ENCODE data around the gene PICK1. TPM values are rescaled to one million over a fixed set of nuclear protein-coding genes. Genes with fewer than 3 reads are reported as not detected.

Gene PICK1
- total RNA-seq, 1 donor from 2014 or later: 10.7 TPM

DNA sequence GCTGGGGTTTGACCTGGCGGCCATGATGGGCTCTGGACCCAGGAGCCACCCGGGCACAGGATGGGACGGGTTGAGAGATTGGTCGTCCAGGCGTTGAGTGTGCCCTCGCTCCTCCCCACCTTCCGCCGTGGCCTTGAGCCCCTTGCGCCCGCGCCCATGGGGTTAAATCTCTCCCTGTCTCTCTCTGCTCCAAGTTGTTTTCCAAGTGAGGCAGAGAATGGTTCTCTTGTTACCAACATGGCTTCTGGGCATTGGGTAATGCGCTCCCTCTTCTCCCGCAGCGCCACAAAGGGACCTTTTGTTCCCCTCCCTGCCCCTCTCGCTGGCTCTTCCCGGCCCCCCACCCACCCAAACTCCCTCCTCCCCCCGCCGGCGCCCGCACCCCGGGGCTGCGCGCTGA is 18.8 kb upstream of the PICK1 start:
- no peak overlapping the region for H3K27ac ChIP-seq
- H3K9me3 ChIP-seq (ENCODE audit: low read depth): no peaks in the 10 kb centered on the region
- no peak overlapping the region for H3K4me3 ChIP-seq
- H3F3A ChIP-seq (ENCODE audit: low read depth): peaks cover 22% of the 10 kb centered on the region
- Mint-ChIP-seq H3K9me3 (no peaks in the 10 kb centered on the region), H3K27ac (no peak overlapping the region), H3K36me3 (no peaks in the 10 kb centered on the region), H3K4me3 (no peak overlapping the region), H3K27me3 (ENCODE audit: insufficient read depth, low read depth) (peaks cover 28% of the 10 kb centered on the region), H3K4me1 (peaks cover 34% of the 10 kb centered on the region)
- no peaks in the 10 kb centered on the region for H3K36me3 ChIP-seq
- TF ChIP-seq, protein P1, sequence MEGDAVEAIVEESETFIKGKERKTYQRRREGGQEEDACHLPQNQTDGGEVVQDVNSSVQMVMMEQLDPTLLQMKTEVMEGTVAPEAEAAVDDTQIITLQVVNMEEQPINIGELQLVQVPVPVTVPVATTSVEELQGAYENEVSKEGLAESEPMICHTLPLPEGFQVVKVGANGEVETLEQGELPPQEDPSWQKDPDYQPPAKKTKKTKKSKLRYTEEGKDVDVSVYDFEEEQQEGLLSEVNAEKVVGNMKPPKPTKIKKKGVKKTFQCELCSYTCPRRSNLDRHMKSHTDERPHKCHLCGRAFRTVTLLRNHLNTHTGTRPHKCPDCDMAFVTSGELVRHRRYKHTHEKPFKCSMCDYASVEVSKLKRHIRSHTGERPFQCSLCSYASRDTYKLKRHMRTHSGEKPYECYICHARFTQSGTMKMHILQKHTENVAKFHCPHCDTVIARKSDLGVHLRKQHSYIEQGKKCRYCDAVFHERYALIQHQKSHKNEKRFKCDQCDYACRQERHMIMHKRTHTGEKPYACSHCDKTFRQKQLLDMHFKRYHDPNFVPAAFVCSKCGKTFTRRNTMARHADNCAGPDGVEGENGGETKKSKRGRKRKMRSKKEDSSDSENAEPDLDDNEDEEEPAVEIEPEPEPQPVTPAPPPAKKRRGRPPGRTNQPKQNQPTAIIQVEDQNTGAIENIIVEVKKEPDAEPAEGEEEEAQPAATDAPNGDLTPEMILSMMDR (IDR thresholded peaks at IDR 0.05): no peak
- TF ChIP-seq EZH2 (IDR thresholded peaks at IDR 0.05) (no peak), EZH2phosphoT487 (IDR thresholded peaks at IDR 0.05) (no peak)
- H3K4me2 ChIP-seq: no peak overlapping the region
- peaks cover 28% of the 10 kb centered on the region for H3K4me1 ChIP-seq
- H4K20me1 ChIP-seq (ENCODE audit: low read depth): no peaks in the 10 kb centered on the region
- DNase-seq (ENCODE audit: low spot score): no peak
- H3K79me2 ChIP-seq (ENCODE audit: low read depth): no peaks in the 10 kb centered on the region
- no peak overlapping the region for H3K9ac ChIP-seq
- no peaks in the 10 kb centered on the region for H3K27me3 ChIP-seq
- H2AFZ ChIP-seq (replicated peaks): no peak overlapping the region

DNA sequence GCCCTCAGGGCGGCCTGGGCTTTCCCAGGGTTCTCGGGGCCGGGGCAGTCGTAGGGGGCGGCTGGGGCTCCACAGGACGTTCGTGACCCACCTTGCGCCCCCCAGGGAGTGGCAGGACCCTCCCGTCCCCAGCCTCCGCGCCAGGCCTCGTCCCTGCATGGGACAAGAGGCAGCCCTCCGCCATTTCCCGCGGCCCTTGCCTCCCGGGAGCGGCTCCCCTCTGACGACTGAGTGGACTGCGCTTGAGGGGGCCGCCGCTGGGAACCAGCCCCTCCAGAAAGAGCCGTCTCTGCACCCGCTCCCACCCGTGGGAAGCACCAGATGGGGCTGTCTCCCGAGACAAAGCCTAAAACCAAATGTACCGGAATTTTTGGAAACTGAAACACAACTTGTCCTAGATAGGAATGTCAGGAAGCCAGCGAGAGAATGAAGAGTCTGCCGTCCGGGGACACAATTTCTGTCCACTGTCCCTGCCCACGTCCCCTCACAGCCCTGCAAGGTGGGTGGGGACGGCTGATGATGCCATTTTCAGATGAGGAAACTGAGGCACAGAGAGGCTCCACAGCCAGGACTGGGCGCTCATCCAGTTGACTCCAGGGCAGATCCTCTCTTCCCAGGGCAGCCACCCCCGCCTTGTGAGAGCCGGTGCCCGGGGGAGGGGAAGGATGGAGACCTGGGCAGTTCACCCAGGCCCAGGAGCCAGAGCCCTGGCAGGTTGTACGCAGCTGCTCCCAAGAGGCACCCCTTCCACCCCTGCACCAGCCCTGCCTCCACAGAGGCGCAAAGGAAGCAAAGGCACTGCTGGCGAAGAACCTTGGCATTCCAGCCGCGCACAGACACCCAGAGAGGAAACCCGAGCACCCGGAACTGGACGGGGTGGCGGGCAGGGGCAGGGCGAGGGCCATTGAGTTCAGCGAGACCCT is 18.1 kb upstream of the PICK1 start:
- Histone ChIP-seq H3K27me3 (no peaks in the 10 kb centered on the region), H3K79me2 (ENCODE audit: low read depth) (no peaks in the 10 kb centered on the region), H3K36me3 (no peaks in the 10 kb centered on the region), H2AFZ (replicated peaks) (no peak overlapping the region), H3K9ac (no peak overlapping the region), H3K4me3 (no peak overlapping the region), H3F3A (ENCODE audit: low read depth) (peaks cover 17% of the 10 kb centered on the region), H3K27ac (no peak overlapping the region), H4K20me1 (ENCODE audit: low read depth) (no peaks in the 10 kb centered on the region), H3K9me3 (ENCODE audit: low read depth) (no peaks in the 10 kb centered on the region), H3K4me1 (peaks cover 21% of the 10 kb centered on the region), H3K4me2 (no peak overlapping the region)
- DNase-seq (ENCODE audit: low spot score): no peak
- Mint-ChIP-seq H3K36me3 (no peaks in the 10 kb centered on the region), H3K4me3 (no peak overlapping the region), H3K9me3 (no peaks in the 10 kb centered on the region), H3K4me1 (peaks cover 27% of the 10 kb centered on the region), H3K27me3 (ENCODE audit: insufficient read depth, low read depth) (peaks cover 28% of the 10 kb centered on the region), H3K27ac (peak overlapping the region; percentile 66)
- TF ChIP-seq, protein P1 (IDR thresholded peaks at IDR 0.05): no peak
- TF ChIP-seq EZH2phosphoT487 (IDR thresholded peaks at IDR 0.05): no peak
- no peak for TF ChIP-seq EZH2 (IDR thresholded peaks at IDR 0.05)

DNA sequence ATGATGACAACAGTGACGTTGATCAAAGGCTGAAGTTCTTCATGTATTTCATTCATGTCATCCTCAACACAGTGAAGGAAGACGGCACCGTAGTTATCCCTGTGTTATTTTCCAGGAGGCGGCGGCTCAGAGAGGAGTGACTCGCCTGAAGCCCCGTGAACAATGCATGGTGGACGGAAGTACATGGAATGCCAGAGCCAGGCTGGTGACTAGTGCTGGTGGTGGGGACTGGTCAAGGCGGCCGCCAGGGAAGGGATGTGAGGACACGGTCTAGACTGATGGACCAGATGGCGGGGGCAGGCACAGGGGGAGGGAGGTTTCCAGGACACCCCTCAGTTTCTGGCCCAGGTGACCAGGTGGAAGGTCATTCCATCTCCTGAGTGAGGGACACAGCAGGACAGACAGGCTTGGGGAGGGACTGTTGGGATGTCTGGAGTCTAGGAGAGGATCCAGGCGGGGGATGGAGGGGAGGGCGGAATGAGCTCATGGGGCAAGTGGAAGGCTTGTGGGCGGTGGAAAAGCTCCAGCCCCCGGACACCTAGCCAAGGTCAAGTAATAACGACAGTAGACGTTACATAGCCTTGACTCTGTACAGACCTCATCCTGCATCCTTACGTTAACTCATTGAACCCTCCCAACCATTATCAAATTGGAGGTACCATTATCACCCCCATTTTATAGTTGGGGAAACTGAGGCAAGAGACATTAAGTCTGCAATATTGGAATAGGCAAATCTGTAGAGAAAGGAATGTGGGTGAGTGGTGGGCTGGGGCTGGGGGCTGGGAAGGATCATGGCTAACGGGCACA is 16.0 kb upstream of the PICK1 start:
- Histone ChIP-seq H3K27me3 (no peaks in the 10 kb centered on the region), H3K4me2 (no peak overlapping the region), H3K9me3 (ENCODE audit: low read depth) (no peaks in the 10 kb centered on the region), H3K27ac (no peak overlapping the region), H3F3A (ENCODE audit: low read depth) (peaks cover 10% of the 10 kb centered on the region), H3K4me3 (no peak overlapping the region), H3K4me1 (peaks cover 8% of the 10 kb centered on the region), H3K36me3 (no peaks in the 10 kb centered on the region), H2AFZ (replicated peaks) (no peak overlapping the region), H3K79me2 (ENCODE audit: low read depth) (no peaks in the 10 kb centered on the region), H3K9ac (no peak overlapping the region), H4K20me1 (ENCODE audit: low read depth) (no peaks in the 10 kb centered on the region)
- Mint-ChIP-seq H3K27me3 (ENCODE audit: insufficient read depth, low read depth) (peaks cover 25% of the 10 kb centered on the region), H3K36me3 (no peaks in the 10 kb centered on the region), H3K27ac (peak overlapping the region; percentile 88), H3K4me3 (no peak overlapping the region), H3K4me1 (peaks cover 15% of the 10 kb centered on the region), H3K9me3 (no peaks in the 10 kb centered on the region)
- TF ChIP-seq EZH2phosphoT487 (IDR thresholded peaks at IDR 0.05): no peak
- TF ChIP-seq, protein P1 (IDR thresholded peaks at IDR 0.05): no peak
- TF ChIP-seq EZH2 (IDR thresholded peaks at IDR 0.05): no peak
- no peak for DNase-seq (ENCODE audit: low spot score)

Measured in neural progenitor cell (in vitro differentiated cells).